Lower leg skin (tissue), 3 donors: ENCODE data around the gene NGB.

Experiments used
- CTCF ChIP-seq, 3 donors: fragments of 450-650 bp; IDR thresholded peaks; one replicate each; pipeline ENCODE4 v1.5.1; 2016; ENCODE audit warnings: antibody characterized with exemption in 3 of 3, mild to moderate bottlenecking in 3 of 3, moderate library complexity in 2 of 3
- POLR2A ChIP-seq, 2 donors: fragments of 450-650 bp; IDR thresholded peaks; one replicate each; pipeline ENCODE4 v1.6.1; 2016 to 2017; ENCODE audit warnings: antibody characterized with exemption in 2 of 2, mild to moderate bottlenecking in 1 of 2, moderate library complexity in 1 of 2

GRCh38 chr14:77258566-77258965 is 12.4 kb downstream of the NGB start:
- TF ChIP-seq CTCF (IDR thresholded peaks at IDR 0.05) (no peak), POLR2A (IDR thresholded peaks at IDR 0.05) (no peak)
